IMR-90 (cell line): ENCODE results near the gene TSR3. TPM values are rescaled to one million over a fixed set of nuclear protein-coding genes. Genes with fewer than 3 reads are reported as not detected.
A peak's percentile ranks its signal among the peaks of the same experiment; 100 is the strongest.

Experiments
- ATAC-seq: fragments of 200-7000 bp; cut with Tn5 transposase; 2 replicates; pipeline ENCODE4 v1.9.1; 2020; ENCODE audit warnings: low read depth, mild to moderate bottlenecking, moderate library complexity
- BruUV-seq: library from RNA; stranded (reverse); fragments of 400-500 nt; replicated peaks from 2 replicates; lab custom pipeline; 2021; lab: Mats Ljungman, UMichigan
- CTCF ChIA-PET: fragments of 300-600 bp; formaldehyde crosslinking; extraction: SDS; loops from one replicate; lab custom pipeline; 2021; ENCODE audit warnings: antibody characterized with exemption; lab: Yijun Ruan, JAX
- POLR2A ChIA-PET: fragments of 300-600 bp; sonication (Branson Sonifier 250); formaldehyde crosslinking; loops from one replicate; lab custom pipeline; 2022; ENCODE audit warnings: antibody characterized with exemption; ENCODE audit not compliant: unreplicated experiment; lab: Charles Lee
- DNase-seq: peaks from one replicate; pipeline ENCODE4 v3.0.0; 2013
- H2AFZ ChIP-seq: replicated peaks from 2 replicates; pipeline ENCODE3; 2013; ENCODE audit warnings: low read length, mild to moderate bottlenecking; ENCODE audit not compliant: poor library complexity
- H2AK5ac ChIP-seq: 2 replicates; pipeline ENCODE4 v1.6.1; 2013; ENCODE audit warnings: low read depth, low read length, inconsistent platforms
- H2AK9ac ChIP-seq: replicated peaks from 2 replicates; pipeline ENCODE3; 2013; ENCODE audit warnings: mild to moderate bottlenecking, low read depth, low read length, moderate library complexity; ENCODE audit not compliant: poor library complexity
- H2BK120ac ChIP-seq: 2 replicates; pipeline ENCODE4 v1.6.1; 2013; ENCODE audit warnings: low read depth, low read length, inconsistent platforms
- H2BK15ac ChIP-seq: 3 replicates; pipeline ENCODE4 v1.6.1; 2013; ENCODE audit warnings: low read depth, low read length, inconsistent platforms
- H2BK20ac ChIP-seq: 2 replicates; pipeline ENCODE4 v1.6.1; 2013; ENCODE audit warnings: low read depth, mild to moderate bottlenecking, inconsistent platforms, low read length, moderate library complexity
- H2BK5ac ChIP-seq: 2 replicates; pipeline ENCODE4 v1.6.1; 2013; ENCODE audit warnings: mild to moderate bottlenecking, low read depth, low read length, inconsistent platforms; ENCODE audit not compliant: poor library complexity, severe bottlenecking
- H3K14ac ChIP-seq: replicated peaks from 2 replicates; pipeline ENCODE4 v1.6.1; 2013; ENCODE audit warnings: low read depth, low read length, inconsistent platforms
- H3K18ac ChIP-seq: 2 replicates; pipeline ENCODE4 v1.6.1; 2013; ENCODE audit warnings: low read depth, low read length, control low read depth
- H3K23ac ChIP-seq: 2 replicates; pipeline ENCODE4 v1.6.1; 2013; ENCODE audit warnings: low read depth, low read length, inconsistent platforms
- H3K27ac ChIP-seq: 2 replicates; pipeline ENCODE4 v1.5.1; 2013; ENCODE audit warnings: mild to moderate bottlenecking, control low read depth, low read length; ENCODE audit not compliant: insufficient read depth
- H3K27me3 ChIP-seq: 2 replicates; pipeline ENCODE4 v1.6.1; 2013; ENCODE audit warnings: low read length; ENCODE audit not compliant: control insufficient read depth, insufficient read depth
- H3K36me3 ChIP-seq: 2 replicates; pipeline ENCODE4 v1.6.1; 2013; ENCODE audit warnings: low read length, mixed read lengths; ENCODE audit not compliant: control insufficient read depth, insufficient read depth
- H3K4ac ChIP-seq: 2 replicates; pipeline ENCODE4 v1.6.1; 2013; ENCODE audit warnings: low read depth, low read length, inconsistent platforms
- H3K4me1 ChIP-seq: 2 replicates; pipeline ENCODE4 v1.6.1; 2013; ENCODE audit warnings: low read length, mixed read lengths; ENCODE audit not compliant: control insufficient read depth, insufficient read depth
- H3K4me2 ChIP-seq: 2 replicates; pipeline ENCODE4 v1.6.1; 2013; ENCODE audit warnings: low read depth, mild to moderate bottlenecking, control low read depth, low read length, moderate library complexity
- H3K4me3 ChIP-seq: 2 replicates; pipeline ENCODE4 v1.5.1; 2013; ENCODE audit warnings: low read depth, mild to moderate bottlenecking, control low read depth, low read length, moderate library complexity; ENCODE audit not compliant: insufficient read depth
- H3K56ac ChIP-seq: 2 replicates; pipeline ENCODE4 v1.6.1; 2013; ENCODE audit warnings: low read length, inconsistent platforms; ENCODE audit not compliant: insufficient read depth; ENCODE audit errors: extremely low read depth
- H3K79me1 ChIP-seq, 2 experiments: 2 replicates each; pipeline ENCODE4 v1.6.1; 2013; ENCODE audit warnings: low read length in 2 of 2, inconsistent platforms in 1 of 2, low read depth in 1 of 2
- H3K9ac ChIP-seq: 2 replicates; pipeline ENCODE4 v1.6.1; 2013; ENCODE audit warnings: low read depth, low read length, control low read depth
- H3K9me1 ChIP-seq: 2 replicates; pipeline ENCODE4 v1.6.1; 2013; ENCODE audit warnings: low read length, inconsistent platforms; ENCODE audit not compliant: insufficient read depth
- H3K9me3 ChIP-seq: 2 replicates; pipeline ENCODE4 v1.6.1; 2013; ENCODE audit warnings: low read length; ENCODE audit not compliant: control insufficient read depth, insufficient read depth
- H4K20me1 ChIP-seq: 2 replicates; pipeline ENCODE4 v1.6.1; 2013; ENCODE audit warnings: low read length, inconsistent platforms; ENCODE audit not compliant: insufficient read depth
- H4K5ac ChIP-seq: 2 replicates; pipeline ENCODE4 v1.6.1; 2013; ENCODE audit warnings: mild to moderate bottlenecking, low read depth, low read length, control low read depth
- H4K8ac ChIP-seq, 2 experiments: 2 replicates each; pipeline ENCODE4 v1.6.1; 2013; ENCODE audit warnings: low read depth in 2 of 2, low read length in 2 of 2, control low read depth in 1 of 2, inconsistent platforms in 1 of 2
- H4K91ac ChIP-seq: 2 replicates; pipeline ENCODE4 v1.6.1; 2013; ENCODE audit warnings: low read depth, low read length, inconsistent platforms; ENCODE audit not compliant: insufficient read depth
- BHLHE40 ChIP-seq: fragments of 150-350 bp; IDR thresholded peaks from 2 replicates; pipeline ENCODE4 v1.6.1; 2016; ENCODE audit warnings: mild to moderate bottlenecking, low read depth, low read length
- CEBPB ChIP-seq: IDR thresholded peaks from 2 replicates; pipeline ENCODE4 v1.6.1; 2012; ENCODE audit warnings: low read depth, low read length, improper control_type of control experiment
- CHD1 ChIP-seq: IDR thresholded peaks from 2 replicates; pipeline ENCODE4 v1.6.1; 2012; ENCODE audit warnings: low read depth, low read length, improper control_type of control experiment
- FOS ChIP-seq: fragments of 150-350 bp; IDR thresholded peaks from 2 replicates; pipeline ENCODE4 v1.6.1; 2016; ENCODE audit warnings: low read depth, low read length
- MAZ ChIP-seq: IDR thresholded peaks from 2 replicates; pipeline ENCODE4 v1.6.1; 2012; ENCODE audit warnings: low read depth, mild to moderate bottlenecking, low read length, improper control_type of control experiment, moderate library complexity, borderline replicate concordance
- MXI1 ChIP-seq: IDR thresholded peaks from 2 replicates; pipeline ENCODE4 v1.6.1; 2012; ENCODE audit warnings: low read depth, mild to moderate bottlenecking, low read length, moderate library complexity, borderline replicate concordance
- NFE2L2 ChIP-seq: fragments of 150-350 bp; IDR thresholded peaks from 2 replicates; pipeline ENCODE4 v1.6.1; 2016; ENCODE audit warnings: low read depth, mild to moderate bottlenecking, low read length
- POLR2A ChIP-seq: IDR thresholded peaks from 2 replicates; pipeline ENCODE4 v1.6.1; 2012; ENCODE audit warnings: mild to moderate bottlenecking, low read depth, low read length
- RAD21 ChIP-seq: IDR thresholded peaks from 2 replicates; pipeline ENCODE4 v1.6.1; 2012; ENCODE audit warnings: low read length, improper control_type of control experiment
- RCOR1 ChIP-seq: IDR thresholded peaks from 2 replicates; pipeline ENCODE4 v1.6.1; 2012; ENCODE audit warnings: mild to moderate bottlenecking, low read length, improper control_type of control experiment; ENCODE audit not compliant: insufficient replicate concordance
- RFX5 ChIP-seq: IDR thresholded peaks from 2 replicates; pipeline ENCODE4 v1.8.0; 2012; ENCODE audit warnings: low read depth, mild to moderate bottlenecking, low read length, moderate library complexity
- SMC3 ChIP-seq: fragments of 150-350 bp; IDR thresholded peaks from 2 replicates; pipeline ENCODE4 v1.6.1; 2016; ENCODE audit warnings: low read depth, mild to moderate bottlenecking, antibody characterized with exemption, low read length, moderate library complexity
- WGBS, 2 experiments: methylation state at CpG; one replicate each; pipeline versions ENCODE4 v1.1.5 to v1.1.7; 2013; ENCODE audit warnings: missing lambda C conversion rate in 2 of 2; ENCODE audit not compliant: insufficient read length in 1 of 2; ENCODE audit errors: extremely low coverage in 2 of 2; 5-methylcytosine and 5-hydroxymethylcytosine counted together
- dilution Hi-C: fragments of 300-500 bp; cut with HindIII; formaldehyde crosslinking; loops from one replicate; pipeline ENCODE4 v1.14.3; 2018; ENCODE audit warnings: low sequenced_read_pairs; ENCODE audit not compliant: unreplicated experiment
- in situ Hi-C: fragments of 300-500 bp; cut with MboI; formaldehyde crosslinking; loops from 3 replicates; pipeline ENCODE4 v1.14.3; 2019; ENCODE audit warnings: low sequenced_read_pairs, inconsistent platforms, mixed read lengths
- intact Hi-C: fragments of 100-400 bp; cut with micrococcal nuclease; formaldehyde crosslinking; loops from 2 replicates; pipeline ENCODE4 v1.10.0; 2022
- polyA plus RNA-seq, 3 experiments: library from polyadenylated mRNA; depleted of rRNA; stranded (reverse); fragments of >200 nt; gene quantifications; 2 replicates each; pipeline ENCODE4 v1.2.3, GENCODE V29; 2012; ENCODE audit warnings: low replicate concordance in 1 of 3
- total RNA-seq: library from RNA; depleted of rRNA; stranded (reverse); fragments of >200 nt; gene quantifications from 2 replicates; pipeline ENCODE4 v1.2.3, GENCODE V29; 2012
- TF ChIP-seq, protein P1 (sequence below): conservative IDR thresholded peaks from 2 replicates; pipeline ENCODE4 v1.5.1; 2012; ENCODE audit warnings: mild to moderate bottlenecking, low read depth, low read length, improper control_type of control experiment
- TF ChIP-seq, protein P2 (sequence below): fragments of 150-350 bp; IDR thresholded peaks from 2 replicates; pipeline ENCODE4 v1.6.1; 2017; ENCODE audit warnings: mild to moderate bottlenecking, antibody characterized with exemption, low read length, low read depth
- TF ChIP-seq, protein P3 (sequence below): fragments of 150-350 bp; IDR thresholded peaks from 2 replicates; pipeline ENCODE4 v1.6.1; 2016; ENCODE audit warnings: low read depth, mild to moderate bottlenecking, low read length, moderate library complexity, borderline replicate concordance

Gene TSR3
- total and polyA plus RNA-seq, 2 of the 4 experiments (the other 2 are of a cell fraction): 38.0 to 52.9 TPM

DNA sequence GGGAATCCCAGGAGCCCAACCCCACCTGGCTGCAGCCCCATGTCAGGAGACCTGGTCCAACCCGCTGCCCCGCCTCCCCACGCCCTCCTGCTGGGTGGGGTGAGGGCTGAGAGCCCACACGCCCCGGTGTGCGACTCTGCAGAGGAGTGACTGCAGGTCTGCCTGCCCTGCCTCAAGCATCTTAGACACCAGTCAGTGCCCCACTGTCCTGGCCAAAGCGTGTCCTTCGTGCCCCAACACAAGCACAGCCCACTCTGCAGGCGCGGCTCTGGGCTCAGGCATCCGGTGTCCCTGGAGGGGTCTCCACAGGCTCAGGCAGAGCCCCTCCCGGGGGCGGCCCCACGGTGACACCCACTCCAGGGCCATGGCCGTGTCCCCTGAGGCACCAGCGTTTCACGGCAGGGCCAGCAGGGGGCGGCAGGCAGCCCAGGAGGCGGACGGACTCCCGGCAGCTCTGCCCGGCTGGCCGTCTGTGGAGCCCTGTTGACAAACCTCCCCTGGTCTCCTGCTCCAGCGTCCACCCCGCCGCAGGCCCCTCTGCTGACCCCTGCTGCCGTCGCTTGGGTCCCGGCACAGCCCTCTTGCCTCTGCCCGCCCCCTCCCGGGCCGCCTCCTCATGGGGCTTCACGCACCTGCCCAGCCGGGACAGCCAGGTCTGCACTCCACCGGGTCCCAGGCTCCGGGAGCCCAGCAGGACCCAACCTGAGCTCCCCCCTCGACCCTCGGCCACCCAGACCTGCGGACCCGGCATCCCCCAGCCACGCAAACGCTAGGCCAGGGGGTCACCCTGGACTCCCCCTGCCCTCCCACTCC lies 50.8 kb downstream of the TSR3 start:
- BruUV-seq: no TSS peak
- POLR2A ChIA-PET: no interaction called here
- TF ChIP-seq RCOR1 (no peak), MAZ (peak; percentile 42; the same call in 1 of the 2 replicates), CHD1 (no peak), RFX5 (no peak), BHLHE40 (no peak), MXI1 (no peak), CEBPB (no peak), FOS (no peak), RAD21 (peak; percentile 50), POLR2A (no peak), NFE2L2 (no peak), SMC3 (peak; percentile 51)
- TF ChIP-seq, protein P1, sequence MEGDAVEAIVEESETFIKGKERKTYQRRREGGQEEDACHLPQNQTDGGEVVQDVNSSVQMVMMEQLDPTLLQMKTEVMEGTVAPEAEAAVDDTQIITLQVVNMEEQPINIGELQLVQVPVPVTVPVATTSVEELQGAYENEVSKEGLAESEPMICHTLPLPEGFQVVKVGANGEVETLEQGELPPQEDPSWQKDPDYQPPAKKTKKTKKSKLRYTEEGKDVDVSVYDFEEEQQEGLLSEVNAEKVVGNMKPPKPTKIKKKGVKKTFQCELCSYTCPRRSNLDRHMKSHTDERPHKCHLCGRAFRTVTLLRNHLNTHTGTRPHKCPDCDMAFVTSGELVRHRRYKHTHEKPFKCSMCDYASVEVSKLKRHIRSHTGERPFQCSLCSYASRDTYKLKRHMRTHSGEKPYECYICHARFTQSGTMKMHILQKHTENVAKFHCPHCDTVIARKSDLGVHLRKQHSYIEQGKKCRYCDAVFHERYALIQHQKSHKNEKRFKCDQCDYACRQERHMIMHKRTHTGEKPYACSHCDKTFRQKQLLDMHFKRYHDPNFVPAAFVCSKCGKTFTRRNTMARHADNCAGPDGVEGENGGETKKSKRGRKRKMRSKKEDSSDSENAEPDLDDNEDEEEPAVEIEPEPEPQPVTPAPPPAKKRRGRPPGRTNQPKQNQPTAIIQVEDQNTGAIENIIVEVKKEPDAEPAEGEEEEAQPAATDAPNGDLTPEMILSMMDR: peak; percentile 76
- TF ChIP-seq, protein P2, sequence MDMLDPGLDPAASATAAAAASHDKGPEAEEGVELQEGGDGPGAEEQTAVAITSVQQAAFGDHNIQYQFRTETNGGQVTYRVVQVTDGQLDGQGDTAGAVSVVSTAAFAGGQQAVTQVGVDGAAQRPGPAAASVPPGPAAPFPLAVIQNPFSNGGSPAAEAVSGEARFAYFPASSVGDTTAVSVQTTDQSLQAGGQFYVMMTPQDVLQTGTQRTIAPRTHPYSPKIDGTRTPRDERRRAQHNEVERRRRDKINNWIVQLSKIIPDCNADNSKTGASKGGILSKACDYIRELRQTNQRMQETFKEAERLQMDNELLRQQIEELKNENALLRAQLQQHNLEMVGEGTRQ: no peak
- TF ChIP-seq, protein P3, sequence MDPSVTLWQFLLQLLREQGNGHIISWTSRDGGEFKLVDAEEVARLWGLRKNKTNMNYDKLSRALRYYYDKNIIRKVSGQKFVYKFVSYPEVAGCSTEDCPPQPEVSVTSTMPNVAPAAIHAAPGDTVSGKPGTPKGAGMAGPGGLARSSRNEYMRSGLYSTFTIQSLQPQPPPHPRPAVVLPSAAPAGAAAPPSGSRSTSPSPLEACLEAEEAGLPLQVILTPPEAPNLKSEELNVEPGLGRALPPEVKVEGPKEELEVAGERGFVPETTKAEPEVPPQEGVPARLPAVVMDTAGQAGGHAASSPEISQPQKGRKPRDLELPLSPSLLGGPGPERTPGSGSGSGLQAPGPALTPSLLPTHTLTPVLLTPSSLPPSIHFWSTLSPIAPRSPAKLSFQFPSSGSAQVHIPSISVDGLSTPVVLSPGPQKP: no peak

More for the DNA sequence above, 50.8 kb downstream of the TSR3 start:
- Histone ChIP-seq H2AK5ac (no peak overlapping the region), H3K9me1 (peaks cover 3% of the 10 kb centered on the region; the same call in 1 of the 2 replicates), H3K9me3 (no peaks in the 10 kb centered on the region), H3K4ac (no peak overlapping the region), H2AFZ (peak overlapping the region; percentile 91), H4K5ac (no peak overlapping the region), H4K8ac (no peak overlapping the region), H3K14ac (no peak overlapping the region), H3K56ac (no peak overlapping the region), H3K36me3 (no peaks in the 10 kb centered on the region), H2BK120ac (no peak overlapping the region), H2AK9ac (peak overlapping the region; percentile 42), H3K27ac (no peak overlapping the region), H3K4me3 (no peak overlapping the region), H2BK15ac (no peak overlapping the region), H4K91ac (no peak overlapping the region), H3K9ac (no peak overlapping the region), H3K18ac (no peak overlapping the region), H3K4me1 (peaks cover 5% of the 10 kb centered on the region; the same call in 1 of the 2 replicates), H3K4me2 (no peak overlapping the region), H3K23ac (no peak overlapping the region), H2BK20ac (no peak overlapping the region), H3K27me3 (peaks cover 11% of the 10 kb centered on the region), H3K79me1 (no peaks in the 10 kb centered on the region), H4K20me1 (no peaks in the 10 kb centered on the region), H2BK5ac (no peak overlapping the region)
- in situ Hi-C loops (no loop called here), intact Hi-C loops (no loop called here), dilution Hi-C loops (no loop called here)
- ATAC-seq: peak; percentile 97
- WGBS, 2 experiments: 6% methylated on average over 23 of the region's 42 CpGs; no CpG with 5 or more reads in 1 of the 2 experiments
- DNase-seq: peak; percentile 22
- CTCF ChIA-PET: no interaction called here
